K562 (cell line): Measurements from ENCODE around the gene CPE. TPM values are rescaled to one million over a fixed set of nuclear protein-coding genes. Genes with fewer than 3 reads are reported as not detected.

ENCODE experiments used
- ATAC-seq: fragments of 200-7000 bp; cut with Tn5 transposase; 3 replicates; pipeline ENCODE4 v1.9.1; 2020; ENCODE audit warnings: moderate library complexity
- BruUV-seq: library from RNA; stranded (reverse); fragments of 400-500 nt; replicated peaks from 2 replicates; lab custom pipeline; 2021; lab: Mats Ljungman, UMichigan
- CTCF ChIA-PET: fragments of 300-600 bp; formaldehyde crosslinking; extraction: SDS; loops from one replicate; lab custom pipeline; 2021; ENCODE audit warnings: low intra/inter-chr PET ratio; lab: Yijun Ruan, JAX
- POLR2A ChIA-PET: fragments of 300-600, 350-650 bp; sonication (Branson Sonifier 250); formaldehyde crosslinking; extraction: SDS; loops from one replicate; lab custom pipeline; 2021; ENCODE audit warnings: antibody characterized with exemption, inconsistent platforms; lab: Yijun Ruan, JAX
- DNase-seq, 4 experiments: peaks; one replicate each; pipeline versions ENCODE4 v3.0.0 to v3.0.0-alpha.2; 2011 to 2018; ENCODE audit warnings: low spot score in 3 of 4, mixed read lengths in 3 of 4; ENCODE audit errors: extremely low read depth in 1 of 4
- FAIRE-seq: peaks from 2 replicates; lab custom pipeline; 2011; peaks lifted over from hg19 to GRCh38; lab: Jason Lieb, UNC
- H2AFZ ChIP-seq: 2 replicates; pipeline ENCODE4 v1.6.0; 2011; ENCODE audit warnings: low read depth, low read length, control low read depth, inconsistent platforms
- H3K27ac ChIP-seq: fragments of 200-600 bp; 3 replicates; pipeline ENCODE4 v1.8.0; 2011; ENCODE audit warnings: low read depth, mild to moderate bottlenecking, control low read depth, inconsistent platforms, low read length, moderate library complexity, mixed read lengths; ENCODE audit errors: extremely low read depth
- H3K27me3 ChIP-seq, 2 experiments: fragments of 300-600 bp in 1 of 2; 2 replicates in 1 of 2; 3 replicates in 1 of 2; pipeline versions ENCODE4 v1.6.0 to v1.8.0; 2011; ENCODE audit warnings: inconsistent platforms in 2 of 2, low read length in 2 of 2, mild to moderate bottlenecking in 1 of 2, mixed read lengths in 1 of 2, moderate library complexity in 1 of 2; ENCODE audit not compliant: control insufficient read depth in 2 of 2, insufficient read depth in 2 of 2
- H3K36me3 ChIP-seq: fragments of 300-600 bp; 3 replicates; pipeline ENCODE4 v1.8.0; 2011; ENCODE audit warnings: mild to moderate bottlenecking, low read length, inconsistent platforms; ENCODE audit not compliant: control insufficient read depth, insufficient read depth
- H3K4me1 ChIP-seq, 2 experiments: fragments of 200-600 bp in 1 of 2; replicated peaks in 1 of 2; 2 replicates in 1 of 2; 3 replicates in 1 of 2; pipeline versions ENCODE4 v1.5.1 to v1.8.0; 2011; ENCODE audit warnings: inconsistent platforms in 2 of 2, low read length in 2 of 2, mild to moderate bottlenecking in 1 of 2, mixed read lengths in 1 of 2, moderate library complexity in 1 of 2; ENCODE audit not compliant: control insufficient read depth in 2 of 2, insufficient read depth in 2 of 2
- H3K4me2 ChIP-seq: 2 replicates; pipeline ENCODE4 v1.6.1; 2011; ENCODE audit warnings: low read length, control low read depth, inconsistent platforms, mixed read lengths; ENCODE audit not compliant: insufficient read depth
- H3K4me3 ChIP-seq: fragments of 200-600 bp; sonication (generic), shearing (Covaris generic); 2 replicates; pipeline ENCODE4 v1.5.1; 2016; ENCODE audit warnings: control low read depth, inconsistent platforms
- H3K79me2 ChIP-seq: fragments of 200-600 bp; 3 replicates; pipeline ENCODE4 v1.8.0; 2011; ENCODE audit warnings: low read length, inconsistent platforms; ENCODE audit not compliant: control insufficient read depth, insufficient read depth
- H3K9ac ChIP-seq, 2 experiments: 2 replicates each; pipeline versions ENCODE4 v1.6.0 to v1.6.1; 2011; ENCODE audit warnings: low read depth in 2 of 2, low read length in 2 of 2, control low read depth in 1 of 2, inconsistent platforms in 1 of 2, mild to moderate bottlenecking in 1 of 2, mixed read lengths in 1 of 2; ENCODE audit not compliant: insufficient read depth in 1 of 2
- H3K9me1 ChIP-seq: one replicate; pipeline ENCODE4 v1.6.0; 2011; ENCODE audit warnings: inconsistent platforms, mild to moderate bottlenecking, low read length, moderate library complexity; ENCODE audit not compliant: control insufficient read depth, insufficient read depth
- H3K9me3 ChIP-seq: replicated peaks from 2 replicates; pipeline ENCODE4 v1.5.1; 2011; ENCODE audit warnings: low read depth, low read length, inconsistent platforms; ENCODE audit not compliant: control insufficient read depth, insufficient read depth
- H4K20me1 ChIP-seq: replicated peaks from 2 replicates; pipeline ENCODE4 v1.6.1; 2011; ENCODE audit warnings: low read length, inconsistent platforms, mixed read lengths; ENCODE audit not compliant: control insufficient read depth, insufficient read depth
- BDP1 ChIP-seq: IDR thresholded peaks from 3 replicates; pipeline ENCODE4 v1.6.1; 2011; ENCODE audit not compliant: insufficient read length, insufficient read depth
- HNRNPL ChIP-seq: fragments of 200-400 bp; formaldehyde crosslinking; IDR thresholded peaks from 2 replicates; pipeline ENCODE4 v1.6.1; 2017; ENCODE audit warnings: low read depth, mild to moderate bottlenecking, low read length
- HNRNPUL1 ChIP-seq: fragments of 200-400 bp; formaldehyde crosslinking; IDR thresholded peaks from 2 replicates; pipeline ENCODE4 v1.6.1; 2017; ENCODE audit warnings: low read length
- L3MBTL2 ChIP-seq: fragments of 450-650 bp; IDR thresholded peaks from 2 replicates; pipeline ENCODE4 v1.6.1; 2016; ENCODE audit warnings: mild to moderate bottlenecking, moderate library complexity
- WGBS: fragments of 100-300 bp; shearing (Covaris generic); methylation state at CpG from one replicate; pipeline ENCODE4 v1.1.6; 2016; ENCODE audit warnings: low coverage, mixed read lengths; ENCODE audit not compliant: insufficient coverage; ENCODE audit errors: missing lambda C conversion rate; 5-methylcytosine and 5-hydroxymethylcytosine counted together
- in situ Hi-C: fragments of 300-500 bp; cut with MboI; formaldehyde crosslinking; loops from 4 replicates; pipeline ENCODE4 v1.15.0; 2018; ENCODE audit warnings: inconsistent platforms, mixed read lengths
- intact Hi-C: fragments of 100-400 bp; cut with micrococcal nuclease; formaldehyde crosslinking; loops from 2 replicates; pipeline ENCODE4 v1.14.2; 2022
- polyA plus RNA-seq, 8 experiments: library from polyadenylated mRNA; depleted of rRNA in 4 of 8; stranded (reverse) in 5 of 8; unstranded in 3 of 8; fragments of >200 nt; fragmentation: Nextera tagmentation in 2 of 8; fragmentation: Illumina TruSeq in 1 of 8; extraction: Ambion mirVana in 2 of 8; extraction: Trizol in 1 of 8; gene quantifications; 2 replicates each; pipeline versions ENCODE4 v1.2.1 to v1.2.3, GENCODE V29; 2011 to 2014; ENCODE audit warnings: inconsistent platforms in 1 of 8, missing spikeins in 1 of 8
- total RNA-seq, 7 experiments: library from RNA; depleted of rRNA in 6 of 7; stranded (reverse); fragments of >200 nt in 6 of 7; fragmentation: Illumina TruSeq in 2 of 7; extraction: Trizol in 2 of 7; gene quantifications; 2 replicates each; pipeline versions ENCODE4 v1.2.1 to v1.2.3, GENCODE V29; 2011 to 2021; ENCODE audit warnings: low replicate concordance in 1 of 7
- TF ChIP-seq, protein P1 (sequence below): fragments of 450-650 bp; IDR thresholded peaks from 2 replicates; pipeline ENCODE4 v1.6.1; 2016; ENCODE audit warnings: mild to moderate bottlenecking, moderate library complexity
- TF ChIP-seq, protein P2 (sequence below), 2 experiments: IDR thresholded peaks; 2 replicates each; pipeline ENCODE4 v1.6.1; 2011; ENCODE audit warnings: borderline replicate concordance in 1 of 2, control low read depth in 1 of 2, low read depth in 1 of 2, low read length in 1 of 2, mild to moderate bottlenecking in 1 of 2, mixed read lengths in 1 of 2, moderate library complexity in 1 of 2; ENCODE audit not compliant: insufficient read depth in 1 of 2, insufficient read length in 1 of 2, poor library complexity in 1 of 2, severe bottlenecking in 1 of 2; ENCODE audit errors: extremely low read depth in 1 of 2

Gene CPE
- total and polyA plus RNA-seq, 9 of the 15 experiments (the other 6 are each of a cell fraction or from before 2014, with no cell fraction given): 0.04 to 0.16 (median 0.06) TPM; not detected in 4

DNA sequence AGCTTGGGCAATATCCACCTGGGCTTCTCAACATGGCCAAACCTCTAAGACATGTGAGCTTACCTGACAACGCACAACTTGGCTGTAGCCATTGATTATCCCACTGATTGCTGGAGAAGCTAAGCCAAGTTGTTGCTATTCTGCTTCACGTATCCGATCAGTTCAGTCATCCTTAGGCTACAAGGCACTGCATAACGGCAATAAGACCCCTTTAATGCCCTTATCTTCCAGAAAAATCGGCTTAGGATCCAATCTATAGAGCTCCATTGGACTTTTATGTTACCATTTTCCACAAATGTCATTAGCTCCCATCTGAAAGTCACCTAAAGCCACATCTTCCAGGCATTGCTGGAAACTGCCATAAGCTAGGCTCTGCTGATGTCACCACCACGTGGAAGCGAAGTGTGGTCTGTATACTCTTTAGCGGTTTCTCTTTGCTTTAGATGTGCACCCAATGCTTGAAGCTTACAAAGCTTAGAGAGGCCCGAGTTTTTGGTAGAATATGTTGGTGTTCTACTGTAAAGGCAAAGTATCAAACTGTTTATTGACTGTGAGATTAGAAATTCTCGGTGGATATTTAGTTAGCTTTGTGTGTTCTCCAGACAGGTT lies 163.1 kb downstream of the CPE start:
- intact Hi-C loops (no loop called here), in situ Hi-C loops (no loop called here)
- BruUV-seq: no TSS peak
- 21% methylated on average over 10 of the region's 10 CpGs for WGBS
- Histone ChIP-seq H4K20me1 (no peaks in the 10 kb centered on the region), H3K27me3 (no peaks in the 10 kb centered on the region), H3K9ac (no peak overlapping the region), H3K9me3 (no peaks in the 10 kb centered on the region), H3K4me3 (no peak overlapping the region), H3K4me1 (no peaks in the 10 kb centered on the region), H2AFZ (peak overlapping the region; percentile 47), H3K4me2 (peak overlapping the region; percentile 39; the same call in 1 of the 2 replicates), H3K9me1 (no peaks in the 10 kb centered on the region), H3K27ac (no peak overlapping the region), H3K79me2 (no peaks in the 10 kb centered on the region), H3K36me3 (no peaks in the 10 kb centered on the region)
- CTCF ChIA-PET: no interaction called here
- POLR2A ChIA-PET: no interaction called here
- DNase-seq: peak in 3 of 4 experiments; percentile 4 to 12 (median 10)
- ATAC-seq: peak; percentile 82
- no peak for FAIRE-seq
- TF ChIP-seq HNRNPL (no peak), HNRNPUL1 (no peak), BDP1 (no peak), L3MBTL2 (peak; percentile 80)
- TF ChIP-seq, protein P1, sequence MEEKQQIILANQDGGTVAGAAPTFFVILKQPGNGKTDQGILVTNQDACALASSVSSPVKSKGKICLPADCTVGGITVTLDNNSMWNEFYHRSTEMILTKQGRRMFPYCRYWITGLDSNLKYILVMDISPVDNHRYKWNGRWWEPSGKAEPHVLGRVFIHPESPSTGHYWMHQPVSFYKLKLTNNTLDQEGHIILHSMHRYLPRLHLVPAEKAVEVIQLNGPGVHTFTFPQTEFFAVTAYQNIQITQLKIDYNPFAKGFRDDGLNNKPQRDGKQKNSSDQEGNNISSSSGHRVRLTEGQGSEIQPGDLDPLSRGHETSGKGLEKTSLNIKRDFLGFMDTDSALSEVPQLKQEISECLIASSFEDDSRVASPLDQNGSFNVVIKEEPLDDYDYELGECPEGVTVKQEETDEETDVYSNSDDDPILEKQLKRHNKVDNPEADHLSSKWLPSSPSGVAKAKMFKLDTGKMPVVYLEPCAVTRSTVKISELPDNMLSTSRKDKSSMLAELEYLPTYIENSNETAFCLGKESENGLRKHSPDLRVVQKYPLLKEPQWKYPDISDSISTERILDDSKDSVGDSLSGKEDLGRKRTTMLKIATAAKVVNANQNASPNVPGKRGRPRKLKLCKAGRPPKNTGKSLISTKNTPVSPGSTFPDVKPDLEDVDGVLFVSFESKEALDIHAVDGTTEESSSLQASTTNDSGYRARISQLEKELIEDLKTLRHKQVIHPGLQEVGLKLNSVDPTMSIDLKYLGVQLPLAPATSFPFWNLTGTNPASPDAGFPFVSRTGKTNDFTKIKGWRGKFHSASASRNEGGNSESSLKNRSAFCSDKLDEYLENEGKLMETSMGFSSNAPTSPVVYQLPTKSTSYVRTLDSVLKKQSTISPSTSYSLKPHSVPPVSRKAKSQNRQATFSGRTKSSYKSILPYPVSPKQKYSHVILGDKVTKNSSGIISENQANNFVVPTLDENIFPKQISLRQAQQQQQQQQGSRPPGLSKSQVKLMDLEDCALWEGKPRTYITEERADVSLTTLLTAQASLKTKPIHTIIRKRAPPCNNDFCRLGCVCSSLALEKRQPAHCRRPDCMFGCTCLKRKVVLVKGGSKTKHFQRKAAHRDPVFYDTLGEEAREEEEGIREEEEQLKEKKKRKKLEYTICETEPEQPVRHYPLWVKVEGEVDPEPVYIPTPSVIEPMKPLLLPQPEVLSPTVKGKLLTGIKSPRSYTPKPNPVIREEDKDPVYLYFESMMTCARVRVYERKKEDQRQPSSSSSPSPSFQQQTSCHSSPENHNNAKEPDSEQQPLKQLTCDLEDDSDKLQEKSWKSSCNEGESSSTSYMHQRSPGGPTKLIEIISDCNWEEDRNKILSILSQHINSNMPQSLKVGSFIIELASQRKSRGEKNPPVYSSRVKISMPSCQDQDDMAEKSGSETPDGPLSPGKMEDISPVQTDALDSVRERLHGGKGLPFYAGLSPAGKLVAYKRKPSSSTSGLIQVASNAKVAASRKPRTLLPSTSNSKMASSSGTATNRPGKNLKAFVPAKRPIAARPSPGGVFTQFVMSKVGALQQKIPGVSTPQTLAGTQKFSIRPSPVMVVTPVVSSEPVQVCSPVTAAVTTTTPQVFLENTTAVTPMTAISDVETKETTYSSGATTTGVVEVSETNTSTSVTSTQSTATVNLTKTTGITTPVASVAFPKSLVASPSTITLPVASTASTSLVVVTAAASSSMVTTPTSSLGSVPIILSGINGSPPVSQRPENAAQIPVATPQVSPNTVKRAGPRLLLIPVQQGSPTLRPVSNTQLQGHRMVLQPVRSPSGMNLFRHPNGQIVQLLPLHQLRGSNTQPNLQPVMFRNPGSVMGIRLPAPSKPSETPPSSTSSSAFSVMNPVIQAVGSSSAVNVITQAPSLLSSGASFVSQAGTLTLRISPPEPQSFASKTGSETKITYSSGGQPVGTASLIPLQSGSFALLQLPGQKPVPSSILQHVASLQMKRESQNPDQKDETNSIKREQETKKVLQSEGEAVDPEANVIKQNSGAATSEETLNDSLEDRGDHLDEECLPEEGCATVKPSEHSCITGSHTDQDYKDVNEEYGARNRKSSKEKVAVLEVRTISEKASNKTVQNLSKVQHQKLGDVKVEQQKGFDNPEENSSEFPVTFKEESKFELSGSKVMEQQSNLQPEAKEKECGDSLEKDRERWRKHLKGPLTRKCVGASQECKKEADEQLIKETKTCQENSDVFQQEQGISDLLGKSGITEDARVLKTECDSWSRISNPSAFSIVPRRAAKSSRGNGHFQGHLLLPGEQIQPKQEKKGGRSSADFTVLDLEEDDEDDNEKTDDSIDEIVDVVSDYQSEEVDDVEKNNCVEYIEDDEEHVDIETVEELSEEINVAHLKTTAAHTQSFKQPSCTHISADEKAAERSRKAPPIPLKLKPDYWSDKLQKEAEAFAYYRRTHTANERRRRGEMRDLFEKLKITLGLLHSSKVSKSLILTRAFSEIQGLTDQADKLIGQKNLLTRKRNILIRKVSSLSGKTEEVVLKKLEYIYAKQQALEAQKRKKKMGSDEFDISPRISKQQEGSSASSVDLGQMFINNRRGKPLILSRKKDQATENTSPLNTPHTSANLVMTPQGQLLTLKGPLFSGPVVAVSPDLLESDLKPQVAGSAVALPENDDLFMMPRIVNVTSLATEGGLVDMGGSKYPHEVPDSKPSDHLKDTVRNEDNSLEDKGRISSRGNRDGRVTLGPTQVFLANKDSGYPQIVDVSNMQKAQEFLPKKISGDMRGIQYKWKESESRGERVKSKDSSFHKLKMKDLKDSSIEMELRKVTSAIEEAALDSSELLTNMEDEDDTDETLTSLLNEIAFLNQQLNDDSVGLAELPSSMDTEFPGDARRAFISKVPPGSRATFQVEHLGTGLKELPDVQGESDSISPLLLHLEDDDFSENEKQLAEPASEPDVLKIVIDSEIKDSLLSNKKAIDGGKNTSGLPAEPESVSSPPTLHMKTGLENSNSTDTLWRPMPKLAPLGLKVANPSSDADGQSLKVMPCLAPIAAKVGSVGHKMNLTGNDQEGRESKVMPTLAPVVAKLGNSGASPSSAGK: peak; percentile 54
- TF ChIP-seq, protein P2, sequence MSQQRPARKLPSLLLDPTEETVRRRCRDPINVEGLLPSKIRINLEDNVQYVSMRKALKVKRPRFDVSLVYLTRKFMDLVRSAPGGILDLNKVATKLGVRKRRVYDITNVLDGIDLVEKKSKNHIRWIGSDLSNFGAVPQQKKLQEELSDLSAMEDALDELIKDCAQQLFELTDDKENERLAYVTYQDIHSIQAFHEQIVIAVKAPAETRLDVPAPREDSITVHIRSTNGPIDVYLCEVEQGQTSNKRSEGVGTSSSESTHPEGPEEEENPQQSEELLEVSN (IDR thresholded peaks at IDR 0.05; ENCODE audit: borderline replicate concordance in 1 of 2, extremely low read depth in 1 of 2, insufficient read depth in 1 of 2, insufficient read length in 1 of 2, low read depth in 1 of 2, low read length in 1 of 2, poor library complexity in 1 of 2, severe bottlenecking in 1 of 2): peak in 1 of 2 experiments; percentile 17
